PC-3 (cell line): ENCODE measurements around the gene AVL9. TPM values are rescaled to one million over a fixed set of nuclear protein-coding genes. Genes with fewer than 3 reads are reported as not detected.

Source experiments
- ATAC-seq: fragments of 200-7000 bp; cut with Tn5 transposase; 2 replicates; pipeline ENCODE4 v1.9.1; 2020; ENCODE audit warnings: mild to moderate bottlenecking, moderate library complexity
- BruUV-seq: library from RNA; stranded (reverse); fragments of 400-500 nt; replicated peaks from 2 replicates; lab custom pipeline; 2021; lab: Mats Ljungman, UMichigan
- CTCF ChIA-PET: fragments of 300-600 bp; sonication (Branson Sonifier 250); formaldehyde crosslinking; loops from one replicate; lab custom pipeline; 2022; ENCODE audit warnings: antibody characterized with exemption; lab: Charles Lee
- POLR2A ChIA-PET: fragments of 300-600 bp; sonication (Branson Sonifier 250); formaldehyde crosslinking; loops from one replicate; lab custom pipeline; 2022; ENCODE audit warnings: antibody characterized with exemption; ENCODE audit not compliant: unreplicated experiment; lab: Charles Lee
- DNase-seq: peaks from one replicate; pipeline ENCODE4 v3.0.0-alpha.2; 2015
- H2AFZ ChIP-seq: fragments of 300-600 bp; sonication (generic); 2 replicates; pipeline ENCODE4 v1.6.0; 2016; ENCODE audit warnings: antibody characterized with exemption, low read length
- H3F3A ChIP-seq: fragments of 300-600 bp; sonication (generic); one replicate; pipeline ENCODE4 v1.6.0; 2017; ENCODE audit warnings: antibody characterized with exemption, low read length, control low read depth, mild to moderate bottlenecking; ENCODE audit not compliant: unreplicated experiment
- H3K27ac ChIP-seq: fragments of 300-600 bp; sonication (generic); 2 replicates; pipeline ENCODE4 v1.5.1; 2016; ENCODE audit warnings: mild to moderate bottlenecking, low read length
- H3K27me3 ChIP-seq: fragments of 300-600 bp; sonication (generic); 2 replicates; pipeline ENCODE4 v1.6.1; 2016; ENCODE audit warnings: low read length, mixed read lengths
- H3K36me3 ChIP-seq: fragments of 300-600 bp; sonication (generic); 2 replicates; pipeline ENCODE4 v1.6.1; 2016; ENCODE audit warnings: low read depth, mixed run types, low read length, mixed read lengths
- H3K4me1 ChIP-seq: fragments of 300-600 bp; sonication (generic); 2 replicates; pipeline ENCODE4 v1.5.1; 2016; ENCODE audit warnings: low read length; ENCODE audit not compliant: insufficient read depth
- H3K4me2 ChIP-seq: fragments of 300-600 bp; sonication (generic); 2 replicates; pipeline ENCODE4 v1.6.0; 2016; ENCODE audit warnings: low read length
- H3K4me3 ChIP-seq: fragments of 300-600 bp; sonication (generic); 2 replicates; pipeline ENCODE4 v1.5.1; 2016; ENCODE audit warnings: mild to moderate bottlenecking, low read length, mixed read lengths
- H3K79me2 ChIP-seq: fragments of 300-600 bp; sonication (generic); 2 replicates; pipeline ENCODE4 v1.6.1; 2017; ENCODE audit warnings: low read length, mixed read lengths
- H3K9ac ChIP-seq: fragments of 300-600 bp; sonication (generic); 2 replicates; pipeline ENCODE4 v1.6.0; 2016; ENCODE audit warnings: mild to moderate bottlenecking, low read length
- H3K9me2 ChIP-seq: fragments of 300-600 bp; sonication (generic); replicated peaks from 2 replicates; pipeline ENCODE4 v1.6.1; 2016; ENCODE audit warnings: mixed run types, low read length, mixed read lengths
- H3K9me3 ChIP-seq: fragments of 300-600 bp; sonication (generic); 2 replicates; pipeline ENCODE4 v1.6.1; 2016; ENCODE audit warnings: low read length, mixed read lengths
- H4K20me1 ChIP-seq: fragments of 300-600 bp; sonication (generic); 2 replicates; pipeline ENCODE4 v1.6.1; 2016; ENCODE audit warnings: low read length, mixed read lengths
- EZH2 ChIP-seq: fragments of 300-600 bp; sonication (generic); IDR thresholded peaks from one replicate; pipeline ENCODE4 v1.6.1; 2017; ENCODE audit warnings: antibody characterized with exemption, mild to moderate bottlenecking, low read length; ENCODE audit not compliant: unreplicated experiment
- EZH2phosphoT487 ChIP-seq: fragments of 300-600 bp; sonication (generic); IDR thresholded peaks from 2 replicates; pipeline ENCODE4 v1.6.1; 2018; ENCODE audit warnings: mild to moderate bottlenecking, antibody characterized with exemption, low read length, borderline replicate concordance
- intact Hi-C: fragments of 100-400 bp; cut with micrococcal nuclease; formaldehyde crosslinking; loops from 2 replicates; pipeline ENCODE4 v1.9.0; 2023
- total RNA-seq: library from RNA; depleted of rRNA; stranded (reverse); fragments of >200 nt; gene quantifications from 2 replicates; pipeline ENCODE4 v1.2.3, GENCODE V29; 2014
- TF ChIP-seq, protein P1 (sequence below): fragments of 300-600 bp; sonication (generic); conservative IDR thresholded peaks from 2 replicates; pipeline ENCODE4 v1.5.1; 2017; ENCODE audit warnings: antibody characterized with exemption, low read depth, mild to moderate bottlenecking, low read length

AVL9 gene
- total RNA-seq, 1 experiment from 2014 or later, result 13.2 TPM

DNA sequence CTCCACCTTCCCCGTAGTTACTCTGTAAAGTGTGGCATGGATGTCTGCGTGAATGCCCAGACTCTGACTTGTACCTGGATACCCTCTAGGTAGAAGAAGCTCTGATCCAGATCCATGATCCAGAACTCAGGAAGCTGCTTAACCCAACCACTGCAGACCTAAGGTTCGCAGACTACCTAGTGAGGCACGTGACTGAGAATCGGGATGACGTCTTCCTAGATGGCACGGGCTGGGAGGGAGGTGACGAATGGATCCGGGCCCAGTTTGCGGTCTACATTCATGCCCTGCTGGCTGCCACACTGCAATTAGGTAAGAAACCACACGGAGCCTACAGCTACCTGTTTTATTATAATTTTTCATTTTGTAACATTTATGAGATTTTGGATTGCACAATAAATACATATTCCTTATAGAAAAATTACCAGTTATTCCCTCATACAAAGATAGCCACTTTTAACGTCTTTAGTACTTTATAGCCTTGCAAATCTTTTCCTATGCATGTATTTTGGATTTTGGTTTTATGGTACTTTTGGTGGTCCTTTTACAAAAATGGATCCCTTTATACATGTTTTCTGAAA, 77.9 kb downstream of the AVL9 start:
- H3K9me2 ChIP-seq, result no peaks in the 10 kb centered on the region
- H3K79me2 ChIP-seq, result no peaks in the 10 kb centered on the region
- H3K4me3 ChIP-seq, result no peak overlapping the region
- ATAC-seq (no peak), DNase-seq (no peak)
- no peaks in the 10 kb centered on the region for H4K20me1 ChIP-seq
- no peak overlapping the region for H3K27ac ChIP-seq
- H3F3A ChIP-seq, result no peaks in the 10 kb centered on the region
- H3K36me3 ChIP-seq, result peaks cover 20% of the 10 kb centered on the region; the same call in 1 of the 2 replicates
- no peaks in the 10 kb centered on the region for H3K9me3 ChIP-seq
- BruUV-seq, result no TSS peak
- ChIA-PET POLR2A (no interaction called here), CTCF (no interaction called here)
- H2AFZ ChIP-seq, result no peak overlapping the region
- no peak for TF ChIP-seq EZH2
- no peak for TF ChIP-seq EZH2phosphoT487
- TF ChIP-seq, protein P1, sequence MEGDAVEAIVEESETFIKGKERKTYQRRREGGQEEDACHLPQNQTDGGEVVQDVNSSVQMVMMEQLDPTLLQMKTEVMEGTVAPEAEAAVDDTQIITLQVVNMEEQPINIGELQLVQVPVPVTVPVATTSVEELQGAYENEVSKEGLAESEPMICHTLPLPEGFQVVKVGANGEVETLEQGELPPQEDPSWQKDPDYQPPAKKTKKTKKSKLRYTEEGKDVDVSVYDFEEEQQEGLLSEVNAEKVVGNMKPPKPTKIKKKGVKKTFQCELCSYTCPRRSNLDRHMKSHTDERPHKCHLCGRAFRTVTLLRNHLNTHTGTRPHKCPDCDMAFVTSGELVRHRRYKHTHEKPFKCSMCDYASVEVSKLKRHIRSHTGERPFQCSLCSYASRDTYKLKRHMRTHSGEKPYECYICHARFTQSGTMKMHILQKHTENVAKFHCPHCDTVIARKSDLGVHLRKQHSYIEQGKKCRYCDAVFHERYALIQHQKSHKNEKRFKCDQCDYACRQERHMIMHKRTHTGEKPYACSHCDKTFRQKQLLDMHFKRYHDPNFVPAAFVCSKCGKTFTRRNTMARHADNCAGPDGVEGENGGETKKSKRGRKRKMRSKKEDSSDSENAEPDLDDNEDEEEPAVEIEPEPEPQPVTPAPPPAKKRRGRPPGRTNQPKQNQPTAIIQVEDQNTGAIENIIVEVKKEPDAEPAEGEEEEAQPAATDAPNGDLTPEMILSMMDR, result no peak
- no peaks in the 10 kb centered on the region for H3K4me1 ChIP-seq
- no peak overlapping the region for H3K9ac ChIP-seq
- intact Hi-C loops, result no loop called here
- H3K27me3 ChIP-seq, result no peaks in the 10 kb centered on the region
- H3K4me2 ChIP-seq, result no peak overlapping the region

DNA sequence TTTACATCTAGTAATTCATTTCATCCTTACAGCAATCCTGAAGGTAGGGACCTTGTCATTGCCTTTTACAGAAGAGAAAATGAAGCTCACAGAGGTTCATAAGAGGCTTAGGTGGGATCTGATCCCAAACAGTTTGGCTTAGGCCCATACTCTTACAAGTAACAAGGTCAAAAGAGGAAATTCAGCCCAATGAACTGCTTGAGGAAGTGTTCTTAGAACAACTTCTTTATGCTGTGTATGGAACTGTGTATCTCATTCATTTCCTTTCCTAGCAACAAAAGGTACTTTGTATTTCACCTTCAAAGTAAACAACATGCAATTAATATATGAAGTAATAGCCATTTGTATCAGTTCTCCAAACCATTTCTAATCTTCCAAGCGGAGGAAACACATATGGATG, 79.3 kb downstream of the AVL9 start:
- Histone ChIP-seq H2AFZ (no peak overlapping the region), H3K4me3 (no peak overlapping the region), H3F3A (no peaks in the 10 kb centered on the region), H3K4me2 (no peak overlapping the region), H3K79me2 (no peaks in the 10 kb centered on the region), H3K4me1 (peaks cover 2% of the 10 kb centered on the region; the same call in 1 of the 2 replicates), H3K36me3 (peaks cover 20% of the 10 kb centered on the region; the same call in 1 of the 2 replicates), H4K20me1 (no peaks in the 10 kb centered on the region), H3K27ac (no peak overlapping the region), H3K9ac (no peak overlapping the region), H3K9me2 (no peaks in the 10 kb centered on the region), H3K27me3 (no peaks in the 10 kb centered on the region), H3K9me3 (no peaks in the 10 kb centered on the region)
- DNase-seq (no peak), ATAC-seq (no peak)
- CTCF ChIA-PET, result no interaction called here
- POLR2A ChIA-PET, result no interaction called here
- no TSS peak for BruUV-seq
- TF ChIP-seq EZH2phosphoT487 (no peak), EZH2 (no peak)
- TF ChIP-seq, protein P1, result no peak
- intact Hi-C loops, result loop anchor here (5.0 kb wide), 1 partner anchor 82 kb away; the partner anchor contains the start of gene LSM5

DNA sequence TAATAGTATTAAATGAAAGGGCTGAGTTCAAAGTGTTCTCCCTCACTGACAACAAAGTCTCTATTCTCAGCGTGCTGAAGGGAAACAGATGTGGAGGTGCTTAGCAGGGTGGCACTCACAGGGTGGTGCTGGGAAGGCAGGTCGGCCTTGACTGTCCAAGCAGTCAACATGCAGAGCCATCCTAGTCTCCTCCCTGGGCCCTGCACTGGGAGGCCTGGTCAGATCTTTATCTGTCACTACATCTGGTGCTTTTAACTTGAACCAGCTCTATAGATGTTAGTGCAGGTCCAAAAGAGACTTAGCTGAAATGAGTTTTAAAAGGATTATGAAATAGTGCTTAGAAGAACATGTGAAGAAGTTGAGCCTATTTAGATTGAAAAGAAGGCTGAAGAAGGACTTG, 82.1 kb downstream of the AVL9 start:
- H3F3A ChIP-seq, result no peaks in the 10 kb centered on the region

More for the DNA sequence above, 82.1 kb downstream of the AVL9 start:
- no peak for ATAC-seq
- CTCF ChIA-PET, result no interaction called here
- intact Hi-C loops, result loop anchor here (5.0 kb wide), 1 partner anchor 85 kb away; the partner anchor contains the start of gene LSM5
- no peaks in the 10 kb centered on the region for H3K27me3 ChIP-seq
- BruUV-seq, result no TSS peak
- H3K9ac ChIP-seq, result no peak overlapping the region
- no peak overlapping the region for H3K4me2 ChIP-seq
- H3K27ac ChIP-seq, result no peak overlapping the region
- no peaks in the 10 kb centered on the region for H4K20me1 ChIP-seq
- no peak for DNase-seq
- TF ChIP-seq EZH2phosphoT487 (no peak), EZH2 (no peak)
- TF ChIP-seq, protein P1, result no peak
- H3K9me3 ChIP-seq, result no peaks in the 10 kb centered on the region
- no peaks in the 10 kb centered on the region for H3K79me2 ChIP-seq
- H3K36me3 ChIP-seq, result peaks cover 33% of the 10 kb centered on the region; the same call in 1 of the 2 replicates
- peaks cover 9% of the 10 kb centered on the region for H3K4me1 ChIP-seq
- H2AFZ ChIP-seq, result no peak overlapping the region
- POLR2A ChIA-PET, result no interaction called here
- no peak overlapping the region for H3K4me3 ChIP-seq
- no peaks in the 10 kb centered on the region for H3K9me2 ChIP-seq
